Hepatocyte (in vitro differentiated cells): ENCODE measurements around the gene TOM1L1.

ENCODE experiments used
- EZH2 ChIP-seq: fragments of 200-600 bp; sonication (generic); IDR thresholded peaks from 2 replicates; pipeline ENCODE4 v1.6.1; 2016; ENCODE audit warnings: antibody characterized with exemption, mild to moderate bottlenecking, borderline replicate concordance
- TF ChIP-seq, protein P1 (sequence below): fragments of 200-600 bp; sonication (generic); IDR thresholded peaks from 2 replicates; pipeline ENCODE4 v1.5.1; 2016; ENCODE audit warnings: antibody characterized with exemption, mild to moderate bottlenecking; ENCODE audit not compliant: poor library complexity

DNA sequence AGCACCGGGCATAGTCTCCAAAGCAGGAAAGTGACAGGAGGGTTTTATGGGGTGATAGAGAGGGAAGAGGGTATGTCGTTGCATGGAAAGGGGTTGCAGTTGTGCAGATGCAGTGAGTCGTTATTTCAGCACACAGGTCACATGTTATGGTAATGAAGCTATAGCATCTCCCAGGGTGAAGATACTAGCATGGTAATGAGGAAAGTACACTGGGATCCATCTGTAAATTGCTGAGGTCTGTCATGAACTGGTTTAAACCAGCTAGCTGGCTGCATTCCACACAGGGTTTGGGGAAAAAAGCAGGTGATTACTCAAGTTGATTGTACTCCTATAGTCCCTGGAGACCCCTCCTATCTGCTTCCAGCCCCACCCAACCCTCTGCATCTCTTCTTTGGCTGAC is 56.1 kb downstream of the TOM1L1 start:
- TF ChIP-seq, protein P1, sequence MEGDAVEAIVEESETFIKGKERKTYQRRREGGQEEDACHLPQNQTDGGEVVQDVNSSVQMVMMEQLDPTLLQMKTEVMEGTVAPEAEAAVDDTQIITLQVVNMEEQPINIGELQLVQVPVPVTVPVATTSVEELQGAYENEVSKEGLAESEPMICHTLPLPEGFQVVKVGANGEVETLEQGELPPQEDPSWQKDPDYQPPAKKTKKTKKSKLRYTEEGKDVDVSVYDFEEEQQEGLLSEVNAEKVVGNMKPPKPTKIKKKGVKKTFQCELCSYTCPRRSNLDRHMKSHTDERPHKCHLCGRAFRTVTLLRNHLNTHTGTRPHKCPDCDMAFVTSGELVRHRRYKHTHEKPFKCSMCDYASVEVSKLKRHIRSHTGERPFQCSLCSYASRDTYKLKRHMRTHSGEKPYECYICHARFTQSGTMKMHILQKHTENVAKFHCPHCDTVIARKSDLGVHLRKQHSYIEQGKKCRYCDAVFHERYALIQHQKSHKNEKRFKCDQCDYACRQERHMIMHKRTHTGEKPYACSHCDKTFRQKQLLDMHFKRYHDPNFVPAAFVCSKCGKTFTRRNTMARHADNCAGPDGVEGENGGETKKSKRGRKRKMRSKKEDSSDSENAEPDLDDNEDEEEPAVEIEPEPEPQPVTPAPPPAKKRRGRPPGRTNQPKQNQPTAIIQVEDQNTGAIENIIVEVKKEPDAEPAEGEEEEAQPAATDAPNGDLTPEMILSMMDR: no peak
- TF ChIP-seq EZH2: no peak
